NCI-H187 (cell line): ENCODE data around the gene PLA2R1.

ENCODE experiments used
- DNase-seq, 2 experiments: peaks; one replicate each; lab custom pipeline; 2025; lab: John Stamatoyannopoulos, UW

Gene PLA2R1

GRCh38 chr2:160062292-160063005, at the start of gene PLA2R1:
Gene PLA2R1 (minus strand): TSS chr2:160062615. CDS start chr2:160062403, 212 bp downstream.
- no peak for DNase-seq

GRCh38 chr2:160110674-160111239, 48.3 kb upstream of the PLA2R1 start:
- DNase-seq: no peak

GRCh38 chr2:160109939-160110673, 47.7 kb upstream of the PLA2R1 start:
- no peak for DNase-seq

DNA sequence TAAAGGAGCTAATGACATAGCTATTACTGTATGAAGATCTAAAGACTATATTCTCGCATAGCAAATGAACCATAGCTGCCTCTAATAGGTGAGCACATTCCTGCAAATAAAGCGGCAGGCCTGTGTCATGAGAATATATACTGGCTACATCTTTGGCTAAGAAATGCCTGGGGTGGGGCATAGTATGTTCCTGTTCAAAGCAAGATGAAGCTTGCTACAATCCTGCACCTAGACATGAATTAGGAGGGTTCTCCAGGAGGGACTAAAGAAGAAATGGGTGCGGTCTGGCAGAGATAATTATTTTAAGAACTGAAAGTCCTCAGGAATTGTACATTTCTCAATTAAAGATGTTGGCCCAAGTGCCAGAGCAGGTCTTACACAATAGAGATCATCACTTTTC, 46.8 kb upstream of the PLA2R1 start:
- no peak for DNase-seq

DNA sequence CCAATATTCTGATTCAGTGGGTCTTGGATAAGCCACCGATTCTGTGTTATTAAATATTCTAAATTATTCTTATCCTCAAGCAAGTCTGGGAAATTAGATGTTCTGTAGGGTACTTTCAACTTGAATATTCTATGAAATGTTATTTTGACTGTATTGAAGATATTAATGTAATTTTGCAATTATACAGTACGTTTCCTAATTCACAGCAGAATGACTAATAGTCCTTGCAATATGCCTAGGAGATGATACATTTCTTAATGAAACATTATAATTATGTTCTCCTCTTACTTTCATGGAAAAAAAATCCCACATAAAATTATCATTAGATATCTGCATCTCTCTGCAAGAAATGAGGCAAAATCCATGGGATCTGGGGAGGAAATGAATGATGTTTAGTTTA, 46.2 kb upstream of the PLA2R1 start:
- no peak for DNase-seq

- no peak for DNase-seq
Observed at GRCh38 chr2:160105366-160105765, 43.0 kb upstream of the PLA2R1 start.

- DNase-seq: no peak
Observed at GRCh38 chr2:160104115-160104514, 41.7 kb upstream of the PLA2R1 start.

DNA sequence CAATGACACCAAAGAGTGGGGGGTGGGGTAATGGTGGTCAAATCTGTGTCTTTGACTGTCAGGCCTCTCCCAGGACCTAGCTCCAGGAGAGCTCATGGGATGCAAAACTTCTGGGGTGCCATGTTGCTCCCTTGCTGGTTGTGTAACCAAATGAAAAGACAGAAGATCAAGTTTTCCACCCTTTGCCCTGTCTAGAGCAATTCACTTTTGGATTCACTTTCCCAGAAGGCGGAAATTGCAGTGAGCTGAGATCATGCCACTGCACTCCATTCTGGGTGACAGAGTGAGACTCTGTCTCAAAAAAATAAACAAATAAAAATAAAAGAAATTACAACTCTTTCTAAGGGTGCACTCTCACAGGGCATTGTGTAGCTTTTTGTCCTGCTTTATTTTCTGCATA, 34.9 kb upstream of the PLA2R1 start:
- DNase-seq: no peak

DNA sequence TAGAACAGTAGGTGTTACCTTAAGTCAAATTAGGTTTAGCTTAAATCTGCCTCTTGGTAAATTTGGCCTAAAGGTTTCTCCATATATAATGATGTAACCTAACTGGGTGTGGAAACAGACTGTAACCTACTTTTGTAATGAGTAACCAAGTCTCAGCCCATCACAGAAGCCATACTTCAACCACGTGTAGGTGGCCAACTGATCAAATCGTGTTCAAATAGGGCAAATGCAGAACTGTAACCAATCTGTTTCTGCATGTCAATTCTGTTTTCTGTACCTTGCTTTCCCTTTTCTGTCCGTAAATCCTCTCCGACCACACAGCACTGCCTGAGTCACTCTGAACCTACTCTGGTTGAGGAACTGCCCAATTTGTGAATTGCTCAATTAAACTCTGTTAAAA, 34.0 kb upstream of the PLA2R1 start:
- DNase-seq: no peak

DNA sequence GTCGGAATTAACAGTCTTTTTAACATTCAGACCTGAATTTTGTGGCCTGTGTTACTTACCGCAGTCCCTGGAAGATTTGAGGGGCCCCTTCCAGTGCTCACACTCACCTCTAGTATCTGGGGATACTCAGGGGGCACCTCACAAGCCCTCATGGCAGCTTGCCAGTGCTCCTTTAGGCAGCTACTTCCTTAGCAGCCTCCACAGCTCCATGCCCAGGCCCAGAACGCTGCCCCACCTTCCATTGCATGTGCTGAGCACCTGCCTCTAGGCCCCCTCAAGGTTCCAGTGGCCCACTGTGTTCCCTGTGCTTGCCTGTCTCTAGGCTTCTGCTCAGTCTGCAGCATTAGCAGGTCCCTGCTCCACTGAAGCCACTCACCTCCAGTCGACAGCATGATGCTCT, 30.0 kb upstream of the PLA2R1 start:
- no peak for DNase-seq

DNA sequence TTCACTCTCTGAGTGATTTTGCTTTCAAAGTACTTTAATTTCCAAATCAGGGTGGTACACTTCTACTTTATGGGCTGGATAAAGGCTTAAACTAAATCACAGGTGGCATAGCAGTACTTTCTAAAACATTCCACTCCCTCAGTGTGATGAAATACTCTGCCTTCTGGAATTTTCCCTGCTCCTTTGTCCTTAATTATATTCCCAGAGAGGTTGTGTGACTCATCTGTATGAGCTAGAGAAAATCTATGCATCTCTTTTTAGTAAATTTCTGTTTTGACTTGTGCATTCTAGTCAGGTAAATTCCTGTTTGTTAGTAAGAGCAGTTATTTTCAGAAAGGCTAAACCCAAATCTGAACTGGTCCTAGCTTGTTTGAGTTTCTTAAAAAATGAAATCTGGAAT, 29.0 kb upstream of the PLA2R1 start:
- no peak for DNase-seq

GRCh38 chr2:160087854-160088745, 25.7 kb upstream of the PLA2R1 start:
- DNase-seq: no peak

- DNase-seq: no peak
Observed at GRCh38 chr2:160085662-160086061, 23.2 kb upstream of the PLA2R1 start.

DNA sequence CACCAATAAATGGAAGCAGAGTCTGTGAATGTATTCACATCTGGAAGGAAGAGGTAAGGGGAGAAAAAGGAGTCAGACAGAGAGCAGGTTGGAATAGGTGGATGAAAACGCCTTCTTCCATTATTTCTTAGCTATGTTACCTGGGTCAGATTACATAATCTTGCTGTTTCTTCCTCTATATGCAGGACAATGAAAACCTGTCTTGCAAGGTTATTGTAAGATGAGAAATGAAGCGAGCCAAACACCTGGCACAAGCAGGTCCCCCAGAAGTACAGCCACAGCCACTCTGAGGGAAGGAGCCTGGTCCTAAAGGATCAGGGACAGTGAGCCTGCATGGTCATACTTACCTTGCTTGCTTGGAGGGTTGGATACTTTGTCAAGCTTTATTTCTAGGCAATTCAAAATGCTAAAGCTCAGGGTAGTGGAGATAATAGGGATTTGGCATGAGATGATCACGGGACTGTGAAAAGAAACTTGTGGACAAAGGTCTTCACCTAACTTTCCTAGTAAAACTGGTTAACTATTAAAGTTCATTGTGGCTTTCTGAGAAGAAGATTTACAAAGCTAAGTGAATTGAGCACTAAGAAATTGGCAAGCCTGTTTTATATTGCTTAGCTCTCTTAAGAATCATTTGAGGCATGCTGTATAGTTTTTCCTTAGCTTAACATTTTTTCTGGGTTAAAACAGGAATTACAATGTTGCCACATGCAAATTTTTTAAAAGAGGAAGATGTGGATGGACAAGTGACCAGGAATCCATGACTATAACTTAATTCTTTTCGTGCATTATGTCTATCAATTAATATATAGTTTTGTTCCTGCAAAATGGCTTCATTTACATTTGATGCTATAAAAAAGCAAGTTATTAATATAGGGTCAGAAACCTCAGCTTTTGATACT, 15.7 kb upstream of the PLA2R1 start:
- DNase-seq: no peak

DNA sequence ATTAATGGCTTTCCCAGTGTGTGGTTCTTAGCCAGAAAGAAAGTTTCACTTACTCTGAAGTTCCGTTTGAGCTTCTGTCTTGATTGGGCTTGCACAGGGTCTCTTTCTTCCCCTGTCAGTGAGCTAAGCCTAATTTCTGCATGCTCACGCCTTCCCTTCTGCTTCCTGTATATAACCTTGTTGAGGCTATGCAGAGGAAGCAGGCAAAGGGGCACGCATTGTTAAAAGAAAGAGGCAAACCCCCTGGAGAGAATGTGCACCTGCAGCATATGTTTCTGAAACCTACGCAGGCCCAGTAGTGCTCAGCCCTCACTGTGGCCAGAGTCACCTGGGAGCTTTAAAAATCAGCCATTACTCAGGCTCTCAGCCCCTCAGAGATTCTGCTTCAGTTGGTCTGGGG, 14.5 kb upstream of the PLA2R1 start:
- no peak for DNase-seq

- no peak for DNase-seq
Observed at GRCh38 chr2:160076241-160076640, 13.8 kb upstream of the PLA2R1 start.

DNA sequence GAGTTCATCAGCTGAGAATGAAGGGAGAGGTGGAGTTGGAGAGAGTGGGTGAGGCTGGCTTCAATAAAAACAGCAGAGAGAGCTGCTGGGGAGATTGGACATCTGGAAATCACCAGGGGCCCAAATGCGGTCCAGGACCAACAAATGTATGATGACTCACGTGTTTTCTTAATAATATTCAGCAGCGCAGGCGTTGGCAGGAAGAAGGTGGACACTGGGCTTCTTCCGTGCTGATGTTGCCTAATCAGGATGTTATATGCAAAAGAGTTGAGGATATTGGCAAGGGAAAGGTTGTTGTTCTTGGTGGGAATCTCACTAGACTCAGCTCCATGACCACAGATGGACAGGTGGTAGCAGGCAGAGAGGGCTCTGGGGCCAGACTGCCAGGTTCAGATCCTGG, 12.8 kb upstream of the PLA2R1 start:
- DNase-seq: no peak

GRCh38 chr2:160073284-160073888, 11.0 kb upstream of the PLA2R1 start:
- no peak for DNase-seq

- DNase-seq: no peak
Observed at GRCh38 chr2:160068906-160069305, 6.5 kb upstream of the PLA2R1 start.

GRCh38 chr2:160064916-160065315, 2.5 kb upstream of the PLA2R1 start:
- DNase-seq: no peak
